GM12865 (cell line): ENCODE results near the gene GK.
A peak's percentile ranks its signal among the peaks of the same experiment; 100 is the strongest.
"Not testable (repeated sequence)": the region's sequence is repeated elsewhere in the genome, so short reads cannot be mapped to it uniquely, and the experiment has no call there.

Experiments used
- DNase-seq: peaks from one replicate; pipeline ENCODE4 v3.0.0; 2010; ENCODE audit warnings: low read depth
- H3K4me3 ChIP-seq: 2 replicates; pipeline ENCODE4 v1.5.1; 2011; ENCODE audit warnings: mild to moderate bottlenecking, low read depth, low read length, control low read depth
- CTCF ChIP-seq: IDR thresholded peaks from 2 replicates; pipeline ENCODE4 v1.5.1; 2011; ENCODE audit warnings: low read length, control low read depth, low read depth, inconsistent platforms; ENCODE audit not compliant: insufficient read depth; ENCODE audit errors: missing control alignments

Gene GK

DNA sequence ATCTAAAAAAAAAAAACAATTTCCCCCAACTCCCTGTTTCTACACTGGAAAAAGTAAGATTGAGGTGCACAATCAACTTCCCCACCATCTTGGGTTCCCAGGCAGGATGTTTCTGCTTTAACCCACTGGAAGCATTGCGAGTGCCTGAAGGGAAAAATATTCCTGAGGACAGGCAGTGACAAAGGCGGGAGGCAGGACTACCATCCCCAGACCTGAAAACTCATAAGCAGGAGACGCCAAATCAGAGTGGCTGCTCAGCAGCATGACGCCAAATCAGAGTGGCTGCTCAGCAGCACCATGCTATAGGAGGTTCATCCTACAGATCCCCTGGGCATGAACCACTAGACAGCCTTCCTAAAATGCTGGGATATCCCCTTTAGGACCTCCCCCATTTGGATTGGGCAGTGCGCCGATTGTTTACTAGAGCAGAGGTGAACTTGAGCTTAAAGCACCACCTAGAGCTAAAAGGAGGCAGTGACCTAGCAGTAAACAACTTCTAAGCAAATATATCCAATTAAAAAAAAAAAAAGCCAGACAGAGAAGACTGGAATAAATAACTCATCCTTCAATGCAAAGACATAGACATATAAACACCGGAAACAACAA lies 35.0 kb upstream of the GK start:
- no peak for TF ChIP-seq CTCF
- peak; percentile 42 for DNase-seq
- H3K4me3 ChIP-seq = no peak overlapping the region

DNA sequence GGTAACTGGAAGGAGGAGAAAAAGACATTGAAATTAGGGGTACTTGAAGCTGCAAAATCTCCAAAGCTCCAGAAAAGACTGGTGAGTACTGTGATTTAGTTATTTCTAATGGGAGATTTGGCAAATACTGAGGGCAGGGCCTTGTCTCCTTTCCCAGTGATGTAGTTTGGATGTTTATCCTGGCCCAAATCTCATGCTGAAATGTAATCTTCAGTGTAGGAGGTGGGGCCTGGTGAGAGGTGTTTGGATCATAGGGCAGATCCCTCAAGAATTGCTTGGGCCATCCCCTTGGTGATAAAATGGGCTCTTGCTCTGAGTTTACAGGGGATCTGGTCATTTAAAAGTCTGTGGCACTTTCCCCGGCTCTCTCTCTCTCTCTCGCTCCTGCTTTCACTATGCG lies 33.1 kb upstream of the GK start:
- no peak for DNase-seq
- H3K4me3 ChIP-seq = no peak overlapping the region
- TF ChIP-seq CTCF = no peak

- TF ChIP-seq CTCF = no peak
- DNase-seq = no peak
- no peak overlapping the region for H3K4me3 ChIP-seq
Observed at GRCh38 chrX:30620980-30621618, 32.1 kb upstream of the GK start.

- H3K4me3 ChIP-seq = no peak overlapping the region
- TF ChIP-seq CTCF = no peak
- DNase-seq = no peak
Observed at GRCh38 chrX:30622361-30622760, 30.9 kb upstream of the GK start.

DNA sequence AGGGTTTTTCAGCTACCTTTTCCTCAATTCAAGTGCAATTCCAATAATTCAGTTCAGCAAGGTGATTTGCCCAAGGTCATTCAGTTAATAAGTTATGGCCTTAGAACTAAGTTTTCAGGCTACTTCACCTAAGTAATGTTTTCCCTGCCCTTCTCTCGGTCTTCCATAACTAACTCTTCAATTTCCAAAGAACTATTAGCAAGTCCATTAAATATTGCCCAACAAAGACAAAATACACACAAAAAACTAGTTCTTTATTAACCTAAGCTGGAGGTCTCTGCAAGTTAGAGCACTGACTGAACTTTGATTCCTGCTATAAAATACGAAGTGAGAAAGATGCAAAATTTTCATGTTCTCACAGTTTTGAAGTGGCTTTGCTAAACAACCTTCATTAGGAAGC lies 26.8 kb upstream of the GK start:
- no peak overlapping the region for H3K4me3 ChIP-seq
- DNase-seq = no peak
- no peak for TF ChIP-seq CTCF

- TF ChIP-seq CTCF = no peak
- no peak overlapping the region for H3K4me3 ChIP-seq
Observed at GRCh38 chrX:30627818-30628652, 25.2 kb upstream of the GK start.

DNA sequence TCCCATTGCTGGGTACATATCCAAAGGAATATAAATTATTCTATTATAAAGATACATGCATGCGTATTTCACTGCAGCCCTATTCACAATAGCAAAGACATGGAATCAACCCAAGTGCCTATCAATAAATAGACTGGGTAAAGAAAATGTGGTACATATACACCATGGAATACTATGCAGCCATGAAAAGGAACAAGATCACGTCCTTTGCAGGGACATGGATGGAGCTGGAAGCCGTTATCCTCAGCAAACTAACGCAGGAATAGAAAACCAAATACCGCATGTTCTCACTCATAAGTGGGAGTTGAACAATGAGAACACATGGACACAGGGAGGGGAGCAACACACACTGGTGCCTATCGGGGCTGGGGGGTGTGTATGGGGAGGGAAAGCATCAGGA lies 19.2 kb upstream of the GK start:
- not testable (repeated sequence) for DNase-seq

More at GRCh38 chrX:30627818-30628652, 25.2 kb upstream of the GK start:
- no peak for DNase-seq

More for the DNA sequence above, 19.2 kb upstream of the GK start:
- H3K4me3 ChIP-seq = not testable (repeated sequence)
